Measurements from ENCODE around the gene MBNL1. TPM values are rescaled to one million over a fixed set of nuclear protein-coding genes. Genes with fewer than 3 reads are reported as not detected.

Gene MBNL1
- total and polyA plus RNA-seq, 2 of the 13 experiments (the other 11 are each of a cell fraction or from before 2014, with no cell fraction given) = 27.1 to 55.4 TPM

GRCh38 chr3:152268555-152269055, at the start of gene MBNL1 (continued):
- TF ChIP-seq ATF4 (CRISPR knock-in tag; IDR thresholded peaks at IDR 0.05) (peak in 1 of 2 experiments; percentile 36; a peak in 1 of 4 replicates), CHCHD3 (CRISPR knock-in tag; IDR thresholded peaks at IDR 0.05) (no peak), NR2C2 (CRISPR knock-in tag; IDR thresholded peaks at IDR 0.05; ENCODE audit: borderline replicate concordance) (no peak), FOXP4 (CRISPR knock-in tag; IDR thresholded peaks at IDR 0.05) (peak; percentile 32; the same call in 1 of the 2 replicates), NBN (conservative IDR thresholded peaks at IDR 0.05) (no peak), FOXM1 (CRISPR knock-in tag; IDR thresholded peaks at IDR 0.05) (no peak), ZNF460 (CRISPR knock-in tag; IDR thresholded peaks at IDR 0.05; ENCODE audit: borderline replicate concordance) (no peak), SP4 (CRISPR knock-in tag; IDR thresholded peaks at IDR 0.05) (peak; percentile 51; the same call in 1 of the 2 replicates), ZNF879 (CRISPR knock-in tag; IDR thresholded peaks at IDR 0.05) (peak; percentile 83; the same call in 1 of the 2 replicates), ZMYM2 (CRISPR knock-in tag; IDR thresholded peaks at IDR 0.05) (no peak; the same call in 1 of the 2 replicates), SMAD9 (CRISPR knock-in tag; IDR thresholded peaks at IDR 0.05) (no peak), E2F5 (CRISPR knock-in tag; conservative IDR thresholded peaks at IDR 0.05) (peak; percentile 69), ZNF567 (CRISPR knock-in tag; IDR thresholded peaks at IDR 0.05; ENCODE audit: borderline replicate concordance) (no peak), TBP (CRISPR knock-in tag; IDR thresholded peaks at IDR 0.05) (no peak), SOX6 (IDR thresholded peaks at IDR 0.05) (no peak), SOX6 (CRISPR knock-in tag; IDR thresholded peaks at IDR 0.05) (peak; percentile 35), MIER2 (CRISPR knock-in tag; IDR thresholded peaks at IDR 0.05) (no peak; the same call in 1 of the 2 replicates), ZNF850 (CRISPR knock-in tag; conservative IDR thresholded peaks at IDR 0.05) (0 out of 2 replicates have a peak, but pooled peaks have one; percentile 5), GPN1 (CRISPR knock-in tag; IDR thresholded peaks at IDR 0.05; ENCODE audit: borderline replicate concordance) (no peak), KLF6 (CRISPR knock-in tag; IDR thresholded peaks at IDR 0.05) (no peak; the same call in none of the 2 replicates), ZFP82 (CRISPR knock-in tag; IDR thresholded peaks at IDR 0.05; ENCODE audit: borderline replicate concordance) (no peak), TEAD2 (CRISPR knock-in tag; IDR thresholded peaks at IDR 0.05) (peak; percentile 17; the same call in 1 of the 2 replicates), RBFOX2 (IDR thresholded peaks at IDR 0.05; ENCODE audit: low read depth, low read length) (peak; percentile 78), TFE3 (CRISPR knock-in tag; IDR thresholded peaks at IDR 0.05) (0 out of 2 replicates have a peak, but pooled peaks have one; percentile 56), CENPBD1 (CRISPR knock-in tag; IDR thresholded peaks at IDR 0.05; ENCODE audit: borderline replicate concordance, low read depth) (no peak), ZNF570 (CRISPR knock-in tag; IDR thresholded peaks at IDR 0.05; ENCODE audit: borderline replicate concordance) (no peak), MTF1 (CRISPR knock-in tag; IDR thresholded peaks at IDR 0.05) (peak; percentile 76; the same call in 1 of the 2 replicates)
